Activated CD4-positive, alpha-beta T cell treated with anti-CD3 and anti-CD28 coated beads for 36 hours (primary cell): ENCODE measurements around the gene CFB. TPM values are rescaled to one million over a fixed set of nuclear protein-coding genes. Genes with fewer than 3 reads are reported as not detected.

ENCODE experiments used
- ATAC-seq: fragments of 200-7000 bp; cut with Tn5 transposase; one replicate; pipeline ENCODE4 v1.10.0; 2021; ENCODE audit warnings: mild to moderate bottlenecking, moderate library complexity
- CTCF ChIA-PET: fragments of 350-600 bp; sonication (Branson Sonifier 250); formaldehyde crosslinking; loops from one replicate; lab custom pipeline; 2021; ENCODE audit warnings: antibody characterized with exemption; lab: Charles Lee
- POLR2A ChIA-PET: fragments of 350-600 bp; sonication (Branson Sonifier 250); formaldehyde crosslinking; loops from one replicate; lab custom pipeline; 2021; ENCODE audit warnings: antibody characterized with exemption, inconsistent platforms; lab: Charles Lee
- DNase-seq: peaks from one replicate; pipeline ENCODE4 v3.0.0-alpha.2; 2020
- H3K27ac Mint-ChIP-seq: one replicate; pipeline ENCODE4 v1.8.0; 2021; ENCODE audit warnings: mixed read lengths
- H3K27me3 Mint-ChIP-seq: one replicate; pipeline ENCODE4 v1.8.0; 2021; ENCODE audit warnings: mixed read lengths
- H3K36me3 Mint-ChIP-seq: one replicate; pipeline ENCODE4 v1.8.0; 2021; ENCODE audit warnings: low read depth, mixed read lengths
- H3K4me1 Mint-ChIP-seq: one replicate; pipeline ENCODE4 v1.8.0; 2021; ENCODE audit warnings: mixed read lengths
- H3K4me3 Mint-ChIP-seq: one replicate; pipeline ENCODE4 v1.8.0; 2021; ENCODE audit warnings: mild to moderate bottlenecking, moderate library complexity, mixed read lengths
- H3K9me3 Mint-ChIP-seq: one replicate; pipeline ENCODE4 v1.8.0; 2021; ENCODE audit warnings: low read depth, mixed read lengths
- intact Hi-C, 2 experiments: fragments of 100-400 bp; cut with DNase I in 1 of 2; cut with micrococcal nuclease in 1 of 2; formaldehyde crosslinking; loops; one replicate each; pipeline versions ENCODE4 v1.14.2 to v1.15.1; 2022 to 2024; cut with DNase I, micrococcal nuclease
- total RNA-seq, 2 experiments: library from RNA; stranded (reverse); gene quantifications; one replicate each; pipeline ENCODE4 v1.2.3, GENCODE V29; 2021

CFB gene
- total RNA-seq: under 1 TPM; 0.69 to 0.96 TPM

DNA sequence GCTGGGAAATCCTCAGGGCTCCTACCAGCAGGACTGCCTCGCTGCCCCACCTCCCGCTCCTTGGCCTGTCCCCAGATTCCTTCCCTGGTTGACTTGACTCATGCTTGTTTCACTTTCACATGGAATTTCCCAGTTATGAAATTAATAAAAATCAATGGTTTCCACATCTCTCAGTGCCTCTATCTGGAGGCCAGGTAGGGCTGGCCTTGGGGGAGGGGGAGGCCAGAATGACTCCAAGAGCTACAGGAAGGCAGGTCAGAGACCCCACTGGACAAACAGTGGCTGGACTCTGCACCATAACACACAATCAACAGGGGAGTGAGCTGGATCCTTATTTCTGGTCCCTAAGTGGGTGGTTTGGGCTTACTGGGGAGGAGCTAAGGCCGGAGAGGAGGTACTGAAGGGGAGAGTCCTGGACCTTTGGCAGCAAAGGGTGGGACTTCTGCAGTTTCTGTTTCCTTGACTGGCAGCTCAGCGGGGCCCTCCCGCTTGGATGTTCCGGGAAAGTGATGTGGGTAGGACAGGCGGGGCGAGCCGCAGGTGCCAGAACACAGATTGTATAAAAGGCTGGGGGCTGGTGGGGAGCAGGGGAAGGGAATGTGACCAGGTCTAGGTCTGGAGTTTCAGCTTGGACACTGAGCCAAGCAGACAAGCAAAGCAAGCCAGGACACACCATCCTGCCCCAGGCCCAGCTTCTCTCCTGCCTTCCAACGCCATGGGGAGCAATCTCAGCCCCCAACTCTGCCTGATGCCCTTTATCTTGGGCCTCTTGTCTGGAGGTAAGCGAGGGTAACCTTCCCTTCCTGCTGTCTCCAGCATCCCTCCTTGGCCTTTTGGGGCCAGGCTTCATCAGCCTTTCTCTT, at the start of gene CFB:
Gene CFB (plus strand): TSS at position 589 of the 863 bp plus-strand sequence. CDS start 127 bp downstream, at position 716.
- Mint-ChIP-seq H3K27ac (no peak within 1 kb of the TSS), H3K27me3 (peaks cover 7% of the 10 kb centered on the region), H3K9me3 (no peaks in the 10 kb centered on the region), H3K36me3 (no peaks in the 10 kb centered on the region), H3K4me3 (no peak within 1 kb of the TSS), H3K4me1 (peaks cover 8% of the 10 kb centered on the region)
- ChIA-PET CTCF (interaction anchor here (0.7 to 1.1 kb wide), 3 partner anchors 24 to 563 kb away, joined by 3 to 4 read pairs (median 3); no protein-coding TSS in a partner anchor), POLR2A (no interaction called here)
- peak; percentile 53 for ATAC-seq
- intact Hi-C loops: loop anchor here in 1 of 2 experiments (10.0 kb wide), 1 partner anchor 119 kb away; no protein-coding TSS in a partner anchor
- peak; percentile 36 for DNase-seq

- POLR2A ChIA-PET: interaction anchor here (1.0 kb wide), 1 partner anchor 13 kb away, joined by 5 read pairs; no protein-coding TSS in a partner anchor
Observed at GRCh38 chr6:31896493-31896855, 49.4 kb upstream of the CFB start.

GRCh38 chr6:31896856-31897611, 48.9 kb upstream of the CFB start:
- intact Hi-C loops: loop anchor here (1.0 to 5.0 kb wide), 15 partner anchors 34 to 700 kb away; partner anchors contain the start of genes ATF6B (in 1 of the 2), ATP6V1G2 (in 1 of the 2), BAG6 (in 1 of the 2) and DXO (in 1 of the 2)

More at GRCh38 chr6:31896493-31896855, 49.4 kb upstream of the CFB start:
- peaks cover 26% of the 10 kb centered on the region for H3K4me1 Mint-ChIP-seq
- no peak for ATAC-seq
- H3K9me3 Mint-ChIP-seq: no peaks in the 10 kb centered on the region
- H3K36me3 Mint-ChIP-seq: peaks cover 21% of the 10 kb centered on the region
- CTCF ChIA-PET: no interaction called here
- intact Hi-C loops: loop anchor here (2.0 to 5.0 kb wide), 4 partner anchors 34 to 350 kb away; partner anchors contain the start of genes ATP6V1G2 (in 1 of the 2), NEU1 (in 1 of the 2) and NFKBIL1 (in 1 of the 2)
- H3K27me3 Mint-ChIP-seq: no peaks in the 10 kb centered on the region
- no peak for DNase-seq
- H3K27ac Mint-ChIP-seq: peak overlapping the region; percentile 86
- H3K4me3 Mint-ChIP-seq: peak overlapping the region; percentile 75

GRCh38 chr6:31897612-31898382, 48.1 kb upstream of the CFB start, which contains the start of gene EHMT2:
Gene EHMT2, minus strand, starts transcription at chr6:31897698. Its CDS starts 21 bp downstream, at chr6:31897677.
- no peaks in the 10 kb centered on the region for H3K9me3 Mint-ChIP-seq
- no peaks in the 10 kb centered on the region for H3K27me3 Mint-ChIP-seq
- ChIA-PET CTCF (interaction anchor here (0.6 to 1.1 kb wide), 3 partner anchors 11 to 98 kb away, joined by 3 to 4 read pairs (median 3); partner anchors contain the start of gene NEU1), POLR2A (interaction anchor here (0.6 to 1.3 kb wide), 5 partner anchors 15 to 230 kb away, joined by 3 to 5 read pairs (median 3); partner anchors contain the start of genes ATF6B, HSPA1B and NEU1)
- peaks cover 30% of the 10 kb centered on the region for H3K4me1 Mint-ChIP-seq
- peaks cover 14% of the 10 kb centered on the region for H3K36me3 Mint-ChIP-seq
- ATAC-seq (peak; percentile 63), DNase-seq (peak; percentile 94)
- intact Hi-C loops: loop anchor here (1.0 to 5.0 kb wide), 16 partner anchors 34 to 700 kb away; partner anchors contain the start of genes ATF6B (in 1 of the 2), ATP6V1G2 (in 1 of the 2), BAG6 (in 1 of the 2) and DXO (in 1 of the 2)
- H3K27ac Mint-ChIP-seq: peak within 1 kb of the TSS; percentile 92
- H3K4me3 Mint-ChIP-seq: peak within 1 kb of the TSS; percentile 96

More at GRCh38 chr6:31896856-31897611, 48.9 kb upstream of the CFB start:
- ChIA-PET POLR2A (interaction anchor here (1.0 to 1.3 kb wide), 3 partner anchors 14 to 231 kb away, joined by 3 to 5 read pairs (median 3); partner anchors contain the start of genes ATF6B and NEU1), CTCF (interaction anchor here (0.8 kb wide), 1 partner anchor 34 kb away, joined by 3 read pairs; the partner anchor contains the start of gene NEU1)
- H3K36me3 Mint-ChIP-seq: peaks cover 20% of the 10 kb centered on the region
- peak overlapping the region; percentile 96 for H3K4me3 Mint-ChIP-seq
- H3K27ac Mint-ChIP-seq: peak overlapping the region; percentile 86
- ATAC-seq: no peak
- peak; percentile 32 for DNase-seq
- no peaks in the 10 kb centered on the region for H3K9me3 Mint-ChIP-seq
- H3K27me3 Mint-ChIP-seq: no peaks in the 10 kb centered on the region
- H3K4me1 Mint-ChIP-seq: peaks cover 26% of the 10 kb centered on the region

DNA sequence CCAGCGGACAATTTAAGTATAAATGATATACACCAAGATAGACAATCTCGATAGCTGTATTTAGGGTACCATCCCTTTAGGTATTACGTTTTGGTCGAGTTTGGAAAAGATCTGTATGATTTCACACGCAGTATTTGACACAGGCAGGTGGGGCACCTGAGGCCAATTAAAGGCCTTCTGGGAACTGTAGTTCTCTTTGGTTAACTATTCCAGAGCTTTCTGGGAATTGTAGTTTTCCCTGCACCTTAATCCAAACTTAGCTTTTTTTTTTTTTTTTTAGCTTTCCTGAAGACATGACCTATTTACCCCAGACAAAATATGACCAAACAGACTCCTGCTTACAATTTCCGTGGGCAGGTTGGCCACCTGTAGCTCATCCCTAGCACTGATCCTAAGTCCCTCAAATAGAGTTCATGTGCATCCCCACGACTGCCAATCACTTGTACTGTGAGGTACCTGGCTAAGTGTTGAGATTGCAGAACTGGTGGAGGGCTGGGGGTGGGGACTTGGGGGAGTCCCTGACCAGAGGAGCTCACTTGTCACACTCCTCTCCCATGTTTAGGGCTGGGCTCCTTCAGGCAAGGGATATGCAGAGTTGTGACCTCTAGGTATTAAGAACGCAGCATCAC, 47.4 kb upstream of the CFB start:
- Mint-ChIP-seq H3K27ac (peak overlapping the region; percentile 92), H3K9me3 (no peaks in the 10 kb centered on the region), H3K36me3 (peaks cover 12% of the 10 kb centered on the region), H3K4me1 (peaks cover 33% of the 10 kb centered on the region), H3K4me3 (peak overlapping the region; percentile 96), H3K27me3 (no peaks in the 10 kb centered on the region)
- intact Hi-C loops: loop anchor here (2.0 to 5.0 kb wide), 2 partner anchors 36 to 358 kb away; partner anchors contain the start of gene NEU1 (in 1 of the 2)
- ChIA-PET CTCF (interaction anchor here (0.6 to 1.1 kb wide), 3 partner anchors 12 to 99 kb away, joined by 3 to 4 read pairs (median 3); no protein-coding TSS in a partner anchor), POLR2A (interaction anchor here (0.6 to 1.3 kb wide), 4 partner anchors 32 to 71 kb away, joined by 3 read pairs; partner anchors contain the start of genes HSPA1B and NEU1)
- peak; percentile 56 for DNase-seq
- ATAC-seq: peak; percentile 47

GRCh38 chr6:31899215-31899614, 46.7 kb upstream of the CFB start:
- H3K27me3 Mint-ChIP-seq: no peaks in the 10 kb centered on the region
- H3K9me3 Mint-ChIP-seq: no peaks in the 10 kb centered on the region
- H3K4me1 Mint-ChIP-seq: peaks cover 33% of the 10 kb centered on the region
- ChIA-PET CTCF (interaction anchor here (0.6 kb wide), 1 partner anchor 881 kb away, joined by 3 read pairs; no protein-coding TSS in a partner anchor), POLR2A (no interaction called here)
- peak overlapping the region; percentile 57 for H3K4me3 Mint-ChIP-seq
- intact Hi-C loops: loop anchor here (2.0 to 5.0 kb wide), 2 partner anchors 37 to 358 kb away; partner anchors contain the start of gene NEU1 (in 1 of the 2)
- H3K27ac Mint-ChIP-seq: peak overlapping the region; percentile 48
- DNase-seq (no peak), ATAC-seq (no peak)
- H3K36me3 Mint-ChIP-seq: peaks cover 10% of the 10 kb centered on the region

GRCh38 chr6:31899882-31900722, 45.8 kb upstream of the CFB start:
- POLR2A ChIA-PET: interaction anchor here (0.7 kb wide), 1 partner anchor 341 kb away, joined by 3 read pairs; no protein-coding TSS in a partner anchor
- Mint-ChIP-seq H3K9me3 (no peaks in the 10 kb centered on the region), H3K36me3 (peaks cover 8% of the 10 kb centered on the region), H3K27me3 (no peaks in the 10 kb centered on the region), H3K4me1 (peaks cover 33% of the 10 kb centered on the region), H3K27ac (no peak overlapping the region), H3K4me3 (no peak overlapping the region)
- ATAC-seq (no peak), DNase-seq (peak; percentile 39)
- CTCF ChIA-PET: interaction anchor here (0.6 kb wide), 1 partner anchor 880 kb away, joined by 3 read pairs; no protein-coding TSS in a partner anchor
- intact Hi-C loops: loop anchor here (2.0 to 5.0 kb wide), 3 partner anchors 38 to 359 kb away; partner anchors contain the start of gene NEU1 (in 1 of the 2)

DNA sequence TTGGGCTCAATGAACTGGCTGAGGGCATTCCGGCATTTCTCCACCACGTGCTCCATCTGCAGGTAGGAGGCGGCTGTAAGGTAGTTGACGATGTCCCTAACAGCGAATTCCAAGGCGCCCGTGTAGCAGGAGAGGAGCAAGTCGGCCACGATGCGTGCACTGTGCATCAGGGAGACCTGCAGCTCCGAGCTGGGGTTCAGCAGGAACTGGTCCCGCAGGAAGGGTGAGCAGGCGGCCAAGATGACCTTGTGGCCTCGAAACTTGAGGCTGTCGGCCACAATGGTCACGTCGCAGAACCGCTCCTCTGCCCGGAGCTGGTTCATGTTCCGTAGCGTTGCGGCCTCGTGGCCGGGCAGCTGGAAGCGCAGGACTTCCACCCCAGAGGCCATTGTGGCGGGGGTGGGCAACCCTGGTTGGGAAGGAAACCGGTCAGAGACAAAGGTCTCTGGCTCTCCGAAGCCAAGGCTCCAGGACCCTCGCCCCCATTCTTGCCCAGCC, 44.9 kb upstream of the CFB start:
- ATAC-seq: no peak

More for the DNA sequence above, 44.9 kb upstream of the CFB start:
- Mint-ChIP-seq H3K4me1 (peaks cover 30% of the 10 kb centered on the region), H3K9me3 (no peaks in the 10 kb centered on the region), H3K27ac (peak overlapping the region; percentile 19), H3K36me3 (peaks cover 5% of the 10 kb centered on the region), H3K27me3 (no peaks in the 10 kb centered on the region), H3K4me3 (peak overlapping the region; percentile 69)
- ChIA-PET CTCF (no interaction called here), POLR2A (interaction anchor here (0.7 kb wide), 1 partner anchor 342 kb away, joined by 3 read pairs; no protein-coding TSS in a partner anchor)
- intact Hi-C loops: loop anchor here in 1 of 2 experiments (5.0 kb wide), 1 partner anchor 51 kb away; no protein-coding TSS in a partner anchor
- no peak for DNase-seq
